GM18870 (cell line): ENCODE data around the gene PDCD11.
"Not testable (repeated sequence)": the region's sequence is repeated elsewhere in the genome, so short reads cannot be mapped to it uniquely, and the experiment has no call there.

Experiments
- ATAC-seq: cut with Tn5 transposase; IDR thresholded peaks from one replicate; pipeline ENCODE4 v1.9.1; 2021; ENCODE audit warnings: moderate library complexity; ENCODE audit not compliant: unreplicated experiment

PDCD11 gene

DNA sequence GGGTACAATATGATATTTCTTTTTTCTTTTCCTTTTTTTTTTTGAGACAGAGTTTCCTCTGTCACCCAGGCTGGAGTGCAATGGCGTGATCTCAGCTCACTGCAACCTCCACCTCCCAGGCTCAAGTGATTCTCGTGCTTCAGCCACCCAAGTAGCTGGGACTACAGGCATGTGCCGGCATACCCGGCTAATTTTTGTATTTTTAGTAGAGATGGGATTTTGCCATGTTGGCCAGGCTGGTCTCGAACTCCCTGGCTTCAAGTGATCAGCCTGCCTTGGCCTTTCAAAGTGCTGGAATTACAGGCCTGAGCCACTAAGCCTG lies 20.7 kb downstream of the PDCD11 start:
- ATAC-seq, result not testable (repeated sequence)

DNA sequence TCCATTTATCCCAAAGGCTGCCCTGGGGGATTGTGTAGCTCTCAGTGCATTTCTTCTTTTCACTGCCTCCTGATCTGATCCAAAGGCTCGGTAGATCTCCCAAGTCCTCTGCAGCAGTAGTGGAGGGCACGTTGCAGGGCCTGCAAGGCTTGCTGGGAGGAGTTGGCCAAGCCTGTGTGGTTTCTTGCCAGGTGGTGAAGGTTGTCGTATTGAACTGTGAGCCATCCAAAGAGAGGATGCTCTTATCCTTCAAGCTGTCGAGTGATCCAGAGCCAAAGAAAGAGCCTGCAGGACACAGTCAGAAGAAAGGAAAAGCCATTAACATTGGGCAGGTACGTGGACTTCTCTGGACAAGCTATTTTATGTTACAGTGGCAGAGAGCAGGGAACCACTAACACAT lies 21.2 kb downstream of the PDCD11 start:
- no peak for ATAC-seq

DNA sequence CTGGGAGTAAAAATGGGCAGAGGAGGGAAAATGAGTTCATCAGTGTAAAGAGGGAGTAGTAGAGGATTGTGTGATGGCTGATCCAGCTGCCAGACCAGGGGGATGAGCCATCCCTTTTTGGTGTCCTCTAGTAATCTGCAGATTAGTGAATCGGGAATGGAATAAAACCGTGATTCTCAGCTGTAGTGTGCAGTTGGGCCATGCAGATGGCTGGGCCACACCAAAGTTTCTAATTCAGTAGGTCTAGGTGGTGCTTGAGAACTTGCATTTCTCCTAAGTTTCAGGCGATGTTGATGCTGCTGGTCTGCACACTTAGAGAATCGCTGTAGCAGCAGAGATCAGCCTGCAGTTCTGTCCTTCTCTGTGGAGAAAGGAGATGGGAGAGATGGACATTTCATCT lies 22.7 kb downstream of the PDCD11 start:
- ATAC-seq, result no peak

DNA sequence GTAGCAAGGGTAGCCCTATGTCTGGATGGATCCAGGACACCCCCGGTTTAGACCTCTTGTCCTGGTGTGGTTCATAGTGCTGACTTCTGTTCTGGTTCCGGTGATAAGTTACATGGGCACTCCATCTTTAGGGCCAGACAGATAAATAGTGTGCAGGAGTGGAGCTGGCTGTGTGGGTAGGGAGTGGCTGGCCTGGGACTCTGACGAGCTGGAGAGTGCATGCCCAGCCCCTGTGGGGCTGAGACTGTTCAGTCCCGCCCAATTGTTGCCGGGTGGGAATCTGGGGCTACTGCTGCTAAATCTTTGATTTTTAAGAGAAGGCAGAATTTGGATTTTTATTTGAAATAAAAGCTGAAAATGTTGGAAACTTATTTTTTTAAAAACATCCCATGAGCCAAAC lies 27.3 kb downstream of the PDCD11 start:
- no peak for ATAC-seq

DNA sequence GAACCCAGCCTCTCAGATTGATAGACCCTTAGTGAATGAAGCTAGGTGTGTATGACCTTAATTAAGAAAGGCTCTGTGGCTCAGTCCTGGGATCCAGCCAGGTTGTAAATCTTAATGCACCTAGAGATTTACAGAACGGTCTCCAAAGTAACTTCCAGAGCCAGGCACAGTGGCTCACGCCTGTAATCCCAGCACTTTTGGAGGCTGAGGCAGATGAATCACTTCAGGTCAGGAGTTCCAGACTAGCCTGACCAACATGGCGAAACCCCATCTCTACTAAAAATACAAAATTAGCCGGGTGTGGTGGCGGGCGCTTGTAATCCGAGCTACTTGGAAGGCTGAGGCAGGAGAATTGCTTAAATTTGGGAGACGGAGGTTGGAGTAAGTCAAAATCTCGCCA lies 31.4 kb downstream of the PDCD11 start:
- no peak for ATAC-seq

DNA sequence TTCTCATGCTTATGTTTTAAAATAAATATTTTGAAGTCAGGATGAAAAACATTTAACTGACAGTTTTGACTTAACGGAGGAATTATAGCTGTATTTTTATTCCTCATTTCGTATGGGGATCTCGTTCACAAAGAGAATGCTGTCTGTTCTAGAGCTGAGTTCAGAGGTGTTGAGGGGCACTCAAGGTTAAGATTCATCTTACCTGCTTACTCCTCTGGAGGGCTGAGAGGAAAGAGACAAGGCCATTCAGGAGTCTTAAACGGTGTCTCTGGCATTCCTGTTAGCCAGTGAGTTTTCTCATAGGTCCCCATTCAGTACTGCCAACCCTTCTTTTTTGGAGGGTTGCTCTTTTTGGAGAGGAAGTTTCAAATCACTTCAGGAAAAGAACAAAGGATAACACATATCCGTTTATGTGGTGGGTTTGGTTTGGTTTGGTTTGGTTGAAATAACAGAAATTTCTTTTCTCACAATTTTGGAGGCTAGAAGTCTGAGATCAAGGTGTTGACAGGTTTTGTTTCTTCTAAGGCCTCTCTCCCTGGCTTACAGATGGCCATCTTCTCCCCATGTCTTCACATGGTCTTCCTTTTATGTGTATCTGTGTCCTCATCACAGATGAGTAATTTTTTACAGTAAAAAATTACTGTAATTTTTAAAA lies 32.7 kb downstream of the PDCD11 start:
- ATAC-seq, result no peak

DNA sequence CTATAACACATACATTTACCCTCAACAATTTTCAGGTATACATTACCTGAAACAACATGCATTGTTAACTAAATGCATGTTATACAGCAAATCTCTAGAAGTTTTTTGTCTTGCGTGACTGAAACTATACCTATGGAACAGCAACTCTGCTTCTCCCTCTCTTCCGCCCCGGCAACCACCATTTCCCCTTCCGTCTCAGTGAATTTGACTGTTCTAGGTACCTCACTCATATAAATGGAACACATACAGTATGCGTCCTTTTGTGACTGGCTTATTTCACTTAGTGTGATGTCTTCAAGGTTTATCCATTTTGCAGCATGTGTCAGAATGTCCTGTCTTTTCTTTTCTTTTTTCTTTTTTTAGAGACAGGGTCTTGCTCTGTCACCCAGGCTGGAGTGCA lies 33.2 kb downstream of the PDCD11 start:
- no peak for ATAC-seq

DNA sequence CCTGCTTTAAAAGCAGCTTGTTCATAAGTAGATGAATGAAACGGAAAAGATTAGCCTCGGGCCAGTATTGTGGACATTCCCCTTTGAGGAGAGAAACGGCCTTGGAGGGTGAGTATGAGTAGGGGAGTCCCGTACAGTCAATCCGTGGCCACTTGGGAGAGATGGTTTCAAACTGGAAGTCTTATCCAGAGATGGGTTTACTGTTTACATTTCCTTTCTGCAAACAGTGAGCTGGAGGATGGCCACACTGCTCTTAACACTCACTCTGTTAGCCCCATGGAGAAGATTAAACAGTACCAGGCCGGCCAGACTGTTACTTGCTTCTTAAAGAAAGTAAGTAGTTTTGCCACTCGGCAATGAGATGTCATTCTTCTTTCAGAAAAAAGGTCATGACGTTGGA lies 35.5 kb downstream of the PDCD11 start:
- ATAC-seq, result no peak

DNA sequence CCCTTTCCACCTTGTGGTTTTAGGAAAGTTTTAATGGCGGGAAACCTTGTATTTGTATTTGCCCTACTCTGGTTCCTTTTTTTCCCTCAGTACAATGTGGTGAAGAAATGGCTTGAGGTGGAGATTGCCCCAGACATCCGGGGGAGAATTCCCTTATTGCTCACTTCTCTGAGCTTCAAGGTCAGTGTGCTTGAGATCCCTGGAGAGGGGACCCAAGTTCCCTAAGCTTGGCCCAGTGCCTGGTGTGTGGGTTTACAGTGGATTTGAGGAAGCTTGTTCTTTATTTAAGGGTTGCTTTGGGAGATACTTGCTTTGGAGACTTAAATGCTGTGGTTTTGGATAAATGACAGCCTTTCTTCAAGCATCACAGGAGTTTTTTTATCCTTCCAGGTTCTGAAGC lies 37.4 kb downstream of the PDCD11 start:
- ATAC-seq, result no peak

DNA sequence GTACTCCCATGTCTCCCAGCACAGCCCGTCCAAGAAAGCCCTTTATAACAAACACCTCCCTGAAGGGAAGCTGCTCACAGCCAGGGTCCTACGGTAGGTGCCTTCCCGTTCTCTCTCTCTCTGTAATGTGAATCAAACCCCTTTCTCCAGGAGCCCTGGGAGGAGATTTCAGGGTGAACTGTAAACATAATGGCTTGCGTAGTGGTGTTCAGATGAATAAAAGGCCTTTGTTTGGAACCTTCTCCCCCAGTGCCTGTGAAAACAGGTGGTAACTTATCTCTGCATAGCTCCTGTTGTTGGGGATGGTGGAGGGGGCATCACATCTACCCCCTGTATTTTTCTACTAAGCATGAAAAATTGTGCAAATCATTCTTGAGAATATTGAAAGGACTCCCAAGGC lies 43.4 kb downstream of the PDCD11 start:
- no peak for ATAC-seq

DNA sequence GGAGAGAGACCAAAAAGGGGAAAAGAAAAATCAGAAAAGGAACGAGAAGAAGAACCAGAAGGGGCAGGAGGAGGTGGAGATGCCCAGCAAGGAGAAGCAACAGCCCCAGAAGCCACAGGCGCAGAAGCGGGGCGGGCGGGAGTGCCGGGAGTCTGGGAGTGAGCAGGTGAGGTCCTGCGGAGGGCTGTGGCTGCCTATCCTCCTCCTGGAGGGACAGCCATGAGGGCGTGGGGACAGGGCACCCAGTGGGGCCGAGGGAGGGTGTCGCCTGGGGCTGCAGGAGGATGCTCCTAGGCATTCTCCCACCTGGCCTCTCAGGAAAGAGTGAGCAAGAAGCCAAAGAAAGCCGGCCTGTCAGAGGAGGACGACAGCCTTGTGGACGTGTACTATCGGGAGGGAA lies 44.0 kb downstream of the PDCD11 start:
- no peak for ATAC-seq

DNA sequence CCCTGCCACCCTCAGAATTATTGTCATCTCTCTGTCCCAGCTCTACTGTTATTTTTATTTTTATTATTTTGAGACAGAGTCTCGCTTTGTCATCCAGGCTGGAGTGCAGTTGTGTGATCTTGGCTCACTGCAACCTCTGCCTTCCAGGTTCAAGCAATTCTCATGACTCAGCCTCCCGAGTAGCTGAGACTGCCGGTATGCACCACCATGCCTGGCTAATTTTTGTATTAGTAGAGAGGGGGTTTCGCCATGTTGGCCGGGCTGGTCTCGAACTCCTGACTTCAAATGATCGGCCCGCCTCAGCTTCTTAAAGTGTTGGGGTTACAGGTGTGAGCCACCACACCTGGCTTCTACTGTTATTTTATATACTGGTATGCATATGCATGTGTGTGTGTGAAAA lies 44.8 kb downstream of the PDCD11 start:
- no peak for ATAC-seq

DNA sequence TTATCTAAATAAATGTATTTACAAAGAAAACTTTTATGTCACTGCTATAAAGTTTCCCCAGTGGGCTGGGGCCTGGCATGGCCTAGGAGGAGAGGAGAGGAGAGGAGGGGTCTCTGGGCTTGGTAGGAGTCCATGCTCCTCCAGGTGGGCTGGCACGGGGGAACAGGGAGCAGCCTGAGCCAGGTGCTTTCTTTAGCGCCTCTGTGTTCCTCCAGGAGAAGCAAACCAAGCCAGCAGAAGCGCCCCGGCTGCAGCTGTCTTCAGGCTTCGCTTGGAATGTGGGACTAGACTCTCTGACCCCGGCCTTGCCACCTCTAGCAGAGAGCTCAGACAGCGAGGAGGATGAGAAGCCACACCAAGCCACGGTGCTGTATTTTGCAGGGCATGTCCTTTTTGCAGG lies 45.2 kb downstream of the PDCD11 start:
- ATAC-seq, result no peak

DNA sequence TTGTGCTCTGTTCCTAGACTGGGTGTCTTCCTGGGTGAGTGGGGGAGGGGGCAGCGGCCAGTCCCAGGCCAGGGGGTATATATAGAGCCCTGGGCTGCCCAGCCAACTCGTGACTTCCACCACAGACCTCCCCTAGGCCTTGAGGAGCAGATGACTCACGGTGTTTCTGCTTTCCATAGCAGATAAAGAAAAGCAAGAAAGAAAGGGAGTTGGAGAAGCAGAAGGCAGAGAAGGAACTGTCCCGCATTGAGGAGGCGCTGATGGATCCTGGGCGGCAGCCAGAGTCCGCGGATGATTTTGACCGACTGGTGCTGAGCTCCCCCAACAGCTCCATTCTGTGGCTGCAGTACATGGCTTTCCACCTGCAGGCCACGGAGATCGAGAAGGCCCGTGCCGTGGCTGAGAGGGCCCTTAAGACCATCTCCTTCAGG lies 45.6 kb downstream of the PDCD11 start:
- ATAC-seq, result no peak

DNA sequence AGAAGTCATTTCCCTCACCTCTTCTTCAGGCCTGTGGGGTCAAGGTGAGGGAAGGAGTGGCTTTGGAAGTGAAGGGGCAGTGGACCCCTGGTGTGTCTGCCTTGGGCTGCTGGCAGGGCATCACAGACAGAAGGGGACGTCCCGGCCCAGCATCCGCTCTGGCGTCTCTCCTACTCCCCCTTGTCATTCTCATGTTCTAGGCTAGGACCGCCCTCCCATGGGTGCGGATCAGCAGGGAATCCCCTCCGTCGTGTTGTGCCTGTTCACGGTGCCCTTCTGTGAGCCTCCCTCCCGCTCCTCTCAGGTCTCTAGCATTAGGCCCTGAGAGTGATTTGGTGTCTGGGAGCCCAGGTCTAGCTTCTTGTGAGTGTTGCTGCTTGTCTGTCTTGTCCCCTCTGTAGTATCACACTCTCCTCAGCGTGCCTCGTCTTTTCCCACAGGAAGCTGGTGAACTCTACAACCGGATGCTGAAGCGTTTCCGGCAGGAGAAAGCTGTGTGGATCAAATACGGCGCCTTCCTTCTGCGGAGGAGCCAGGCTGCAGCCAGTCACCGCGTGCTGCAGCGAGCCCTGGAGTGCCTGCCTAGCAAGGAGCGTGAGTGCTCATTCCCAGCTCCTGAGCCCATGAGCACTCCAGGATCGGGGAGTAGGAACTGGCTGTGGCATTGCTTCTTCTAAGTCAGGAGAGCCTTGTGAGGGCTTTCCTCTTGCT lies 47.2 kb downstream of the PDCD11 start:
- ATAC-seq, result no peak

DNA sequence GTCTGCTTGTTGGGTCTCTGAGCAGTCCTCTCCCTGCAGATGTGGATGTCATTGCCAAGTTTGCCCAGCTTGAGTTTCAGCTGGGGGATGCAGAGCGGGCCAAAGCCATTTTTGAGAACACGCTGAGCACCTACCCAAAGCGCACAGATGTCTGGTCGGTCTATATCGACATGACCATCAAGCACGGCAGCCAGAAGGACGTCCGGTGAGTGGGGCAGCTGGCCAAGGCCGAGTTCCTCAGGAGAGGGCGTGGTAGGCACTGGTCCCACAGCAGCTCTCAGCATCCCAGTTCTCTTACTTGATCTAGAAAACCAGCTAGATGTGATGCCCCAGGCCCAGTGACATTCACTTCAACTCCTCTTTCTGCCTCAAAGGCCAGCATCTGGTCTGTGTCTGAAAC lies 48.1 kb downstream of the PDCD11 start:
- no peak for ATAC-seq

DNA sequence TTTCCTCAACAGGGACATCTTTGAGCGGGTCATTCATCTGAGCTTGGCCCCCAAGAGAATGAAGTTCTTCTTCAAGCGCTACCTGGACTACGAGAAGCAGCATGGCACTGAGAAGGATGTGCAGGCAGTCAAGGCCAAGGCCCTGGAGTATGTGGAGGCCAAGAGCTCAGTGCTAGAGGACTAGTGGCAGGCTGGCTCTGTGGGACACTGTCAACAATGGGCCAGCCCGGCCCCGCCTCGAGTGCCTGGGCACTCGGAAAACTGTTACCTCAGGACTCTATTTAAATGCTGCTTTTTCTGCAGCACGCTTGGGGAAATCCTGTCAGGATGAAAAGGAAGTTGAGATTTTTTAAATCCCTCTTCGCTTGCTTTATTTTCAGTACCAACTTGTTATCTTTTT lies 48.9 kb downstream of the PDCD11 start:
- ATAC-seq, result no peak

DNA sequence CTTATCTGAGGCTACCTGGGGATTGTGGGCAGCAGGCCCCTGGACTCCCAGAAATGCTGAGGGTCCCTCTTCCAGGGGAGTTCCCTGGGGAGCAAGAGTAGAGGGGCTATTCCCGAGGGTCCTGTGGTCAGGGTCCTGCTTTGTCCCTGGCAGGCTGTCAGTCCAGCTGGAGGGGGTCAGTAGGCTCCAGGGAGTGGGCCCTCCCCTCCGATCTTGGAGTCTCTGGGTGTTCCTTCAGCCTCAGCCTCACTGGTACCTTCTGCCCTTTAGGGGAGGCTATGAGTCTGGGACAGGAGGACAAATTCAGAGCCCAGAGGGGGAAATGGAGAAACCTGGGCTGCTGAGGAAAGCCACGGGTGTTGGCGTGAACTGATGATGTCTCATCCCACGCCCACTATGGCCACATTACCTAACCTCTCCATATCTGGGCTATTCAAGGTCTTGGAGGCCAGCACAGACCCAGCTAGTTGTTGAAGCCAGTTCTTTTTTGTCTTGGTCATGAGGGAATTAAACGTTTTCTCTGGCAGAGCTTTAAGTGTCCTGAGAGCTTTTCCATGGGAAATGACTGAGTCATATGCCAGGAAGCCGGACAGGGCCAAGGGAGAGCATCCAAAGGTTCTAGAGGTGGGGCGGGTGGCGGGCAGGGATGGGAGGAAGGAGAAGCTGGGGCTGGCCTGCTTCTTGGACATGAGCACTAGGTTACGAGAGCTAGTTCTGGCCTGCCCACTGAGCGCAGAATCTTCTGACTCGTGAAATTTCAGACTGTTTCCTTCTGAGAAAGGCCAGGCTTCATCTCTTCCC lies 49.5 kb downstream of the PDCD11 start:
- ATAC-seq, result no peak

DNA sequence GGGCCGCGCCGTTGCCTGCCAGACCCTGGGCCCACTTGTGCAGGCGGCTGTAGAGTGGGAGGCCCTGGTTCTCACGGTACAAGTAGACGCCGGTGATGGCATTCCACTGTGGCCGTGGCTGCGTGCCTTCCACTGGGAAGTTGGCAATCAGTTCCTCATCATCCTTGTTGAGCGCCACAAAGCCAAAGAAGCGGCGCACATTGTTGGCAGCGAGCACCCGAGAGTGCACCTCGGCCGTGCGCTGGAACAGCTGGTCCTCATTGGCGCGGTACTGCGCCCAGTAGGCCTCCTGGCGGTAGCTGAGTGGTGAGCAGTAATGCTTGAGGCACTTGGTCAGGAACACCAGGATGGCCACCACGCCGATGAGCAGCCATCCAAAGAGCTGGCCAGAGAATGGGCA lies 50.8 kb downstream of the PDCD11 start:
- ATAC-seq, result no peak

DNA sequence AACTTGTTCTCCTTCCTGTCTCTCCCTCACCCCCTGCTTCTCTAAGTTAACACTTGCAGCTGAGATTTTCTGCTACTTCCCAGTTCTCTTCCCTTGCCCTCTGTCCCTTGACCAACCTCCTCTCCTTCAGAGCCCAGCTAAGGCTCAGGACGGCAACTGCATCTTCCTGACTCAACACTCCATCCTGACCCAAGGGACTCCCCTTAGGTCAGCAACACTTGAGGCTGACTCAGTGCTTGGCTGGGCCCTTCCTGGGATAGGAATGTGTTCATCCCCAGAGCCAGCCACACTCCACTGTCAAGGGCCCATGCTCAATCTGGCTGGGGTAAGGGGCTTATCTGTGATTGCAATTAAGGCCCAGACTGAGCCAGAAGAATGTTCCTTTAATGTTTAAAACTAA lies 52.3 kb downstream of the PDCD11 start:
- ATAC-seq, result no peak

DNA sequence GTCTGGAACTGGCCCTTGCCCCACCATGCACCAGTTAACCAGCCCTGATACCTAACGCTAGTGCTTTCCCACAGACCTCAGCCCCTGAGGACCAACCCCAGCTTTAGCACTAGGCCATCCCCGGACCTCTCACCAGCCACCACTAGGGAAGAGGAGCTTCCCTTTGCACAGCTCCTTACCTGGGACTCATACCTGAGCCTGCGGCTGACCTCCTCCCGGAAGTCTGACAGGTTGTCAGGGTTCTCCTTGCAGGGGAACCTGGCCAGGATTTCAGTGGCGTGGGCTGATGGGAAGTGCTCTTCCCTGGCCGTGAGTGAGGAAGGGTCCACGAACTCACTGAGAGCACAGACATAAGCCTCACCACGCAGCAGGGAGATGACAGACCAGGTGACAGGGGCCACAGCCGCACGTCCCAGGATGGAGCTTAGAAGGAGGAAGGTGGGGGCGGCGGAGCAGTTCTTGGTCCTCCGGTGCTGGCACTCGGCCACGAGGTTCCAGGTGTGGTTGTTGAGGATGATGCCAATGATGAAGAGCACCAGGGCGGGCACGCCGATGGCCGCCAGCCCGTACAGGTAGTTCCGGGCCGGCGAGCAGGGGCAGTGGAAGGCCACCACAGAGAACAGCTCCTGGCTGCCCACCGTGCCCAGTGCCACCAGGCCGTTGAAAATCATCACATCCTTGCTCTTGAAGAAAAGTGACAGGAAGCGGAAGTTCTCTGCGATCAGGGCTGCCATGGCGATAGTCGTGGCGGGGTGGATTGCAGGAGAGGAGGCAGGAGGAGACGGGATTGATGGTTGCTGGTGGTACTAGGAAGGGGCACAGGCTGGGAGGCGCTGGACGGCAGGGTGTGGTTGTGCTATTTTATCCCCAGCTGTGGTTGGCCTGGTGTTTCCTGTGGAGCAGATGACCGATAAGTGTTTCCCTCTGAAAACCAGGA lies 53.0 kb downstream of the PDCD11 start:
- no peak for ATAC-seq
